Measurements from ENCODE around the gene SH2D5.

- TF ChIP-seq POLR2AphosphoS5 (IDR thresholded peaks at IDR 0.05) (no peak), EP300 (IDR thresholded peaks at IDR 0.05) (no peak), POLR2A (IDR thresholded peaks at IDR 0.05) (no peak)
- TF ChIP-seq, protein P1, sequence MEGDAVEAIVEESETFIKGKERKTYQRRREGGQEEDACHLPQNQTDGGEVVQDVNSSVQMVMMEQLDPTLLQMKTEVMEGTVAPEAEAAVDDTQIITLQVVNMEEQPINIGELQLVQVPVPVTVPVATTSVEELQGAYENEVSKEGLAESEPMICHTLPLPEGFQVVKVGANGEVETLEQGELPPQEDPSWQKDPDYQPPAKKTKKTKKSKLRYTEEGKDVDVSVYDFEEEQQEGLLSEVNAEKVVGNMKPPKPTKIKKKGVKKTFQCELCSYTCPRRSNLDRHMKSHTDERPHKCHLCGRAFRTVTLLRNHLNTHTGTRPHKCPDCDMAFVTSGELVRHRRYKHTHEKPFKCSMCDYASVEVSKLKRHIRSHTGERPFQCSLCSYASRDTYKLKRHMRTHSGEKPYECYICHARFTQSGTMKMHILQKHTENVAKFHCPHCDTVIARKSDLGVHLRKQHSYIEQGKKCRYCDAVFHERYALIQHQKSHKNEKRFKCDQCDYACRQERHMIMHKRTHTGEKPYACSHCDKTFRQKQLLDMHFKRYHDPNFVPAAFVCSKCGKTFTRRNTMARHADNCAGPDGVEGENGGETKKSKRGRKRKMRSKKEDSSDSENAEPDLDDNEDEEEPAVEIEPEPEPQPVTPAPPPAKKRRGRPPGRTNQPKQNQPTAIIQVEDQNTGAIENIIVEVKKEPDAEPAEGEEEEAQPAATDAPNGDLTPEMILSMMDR (IDR thresholded peaks at IDR 0.05) = no peak
Measured at GRCh38 chr1:20726932-20727745, 5.4 kb downstream of the SH2D5 start.
